ENCODE measurements around the gene SERPINB5.

- TF ChIP-seq POLR2A (IDR thresholded peaks at IDR 0.05) (no peak), EP300 (IDR thresholded peaks at IDR 0.05) (no peak)
Observed at GRCh38 chr18:63427558-63427957, 49.2 kb upstream of the SERPINB5 start.
